Calu3 (cell line): ENCODE data around the gene POLN. TPM values are rescaled to one million over a fixed set of nuclear protein-coding genes. Genes with fewer than 3 reads are reported as not detected.

Experiments
- BruUV-seq: library from RNA; stranded (reverse); fragments of 400-500 nt; replicated peaks from 2 replicates; lab custom pipeline; 2021; lab: Mats Ljungman, UMichigan
- CTCF ChIA-PET: fragments of 300-600 bp; sonication (Branson Sonifier 250); formaldehyde crosslinking; loops from one replicate; lab custom pipeline; 2022; ENCODE audit warnings: antibody characterized with exemption; lab: Charles Lee
- DNase-seq: peaks from one replicate; pipeline ENCODE4 v3.0.0; 2022
- H3K27ac Mint-ChIP-seq: one replicate; pipeline ENCODE4 v1.8.0; 2022; ENCODE audit warnings: mixed read lengths; ENCODE audit not compliant: unreplicated experiment
- H3K27me3 Mint-ChIP-seq: one replicate; pipeline ENCODE4 v1.8.0; 2022; ENCODE audit warnings: mixed read lengths; ENCODE audit not compliant: unreplicated experiment
- H3K36me3 Mint-ChIP-seq: one replicate; pipeline ENCODE4 v1.8.0; 2022; ENCODE audit warnings: mild to moderate bottlenecking, moderate library complexity, mixed read lengths; ENCODE audit not compliant: insufficient read depth, unreplicated experiment
- H3K4me1 Mint-ChIP-seq: one replicate; pipeline ENCODE4 v1.8.0; 2022; ENCODE audit warnings: mild to moderate bottlenecking, low read depth, mixed read lengths; ENCODE audit not compliant: unreplicated experiment
- H3K4me3 Mint-ChIP-seq: one replicate; pipeline ENCODE4 v1.8.0; 2022; ENCODE audit warnings: mild to moderate bottlenecking, low read depth, moderate library complexity, mixed read lengths; ENCODE audit not compliant: unreplicated experiment
- H3K9me3 Mint-ChIP-seq: one replicate; pipeline ENCODE4 v1.8.0; 2022; ENCODE audit warnings: low read depth, mixed read lengths; ENCODE audit not compliant: unreplicated experiment
- intact Hi-C: fragments of 100-400 bp; cut with micrococcal nuclease; formaldehyde crosslinking; loops from one replicate; pipeline ENCODE4 v1.10.0; 2022; ENCODE audit not compliant: unreplicated experiment
- total RNA-seq: library from RNA; stranded (reverse); gene quantifications from 2 replicates; pipeline ENCODE4 v1.2.3, GENCODE V29; 2022
- TF ChIP-seq, protein P1 (sequence below): fragments of 200-600 bp; IDR thresholded peaks from one replicate; pipeline ENCODE4 v1.8.0; 2022; ENCODE audit warnings: antibody characterized with exemption; ENCODE audit not compliant: unreplicated experiment

Gene POLN
- total RNA-seq, 1 experiment from 2014 or later, result 4.1 TPM

DNA sequence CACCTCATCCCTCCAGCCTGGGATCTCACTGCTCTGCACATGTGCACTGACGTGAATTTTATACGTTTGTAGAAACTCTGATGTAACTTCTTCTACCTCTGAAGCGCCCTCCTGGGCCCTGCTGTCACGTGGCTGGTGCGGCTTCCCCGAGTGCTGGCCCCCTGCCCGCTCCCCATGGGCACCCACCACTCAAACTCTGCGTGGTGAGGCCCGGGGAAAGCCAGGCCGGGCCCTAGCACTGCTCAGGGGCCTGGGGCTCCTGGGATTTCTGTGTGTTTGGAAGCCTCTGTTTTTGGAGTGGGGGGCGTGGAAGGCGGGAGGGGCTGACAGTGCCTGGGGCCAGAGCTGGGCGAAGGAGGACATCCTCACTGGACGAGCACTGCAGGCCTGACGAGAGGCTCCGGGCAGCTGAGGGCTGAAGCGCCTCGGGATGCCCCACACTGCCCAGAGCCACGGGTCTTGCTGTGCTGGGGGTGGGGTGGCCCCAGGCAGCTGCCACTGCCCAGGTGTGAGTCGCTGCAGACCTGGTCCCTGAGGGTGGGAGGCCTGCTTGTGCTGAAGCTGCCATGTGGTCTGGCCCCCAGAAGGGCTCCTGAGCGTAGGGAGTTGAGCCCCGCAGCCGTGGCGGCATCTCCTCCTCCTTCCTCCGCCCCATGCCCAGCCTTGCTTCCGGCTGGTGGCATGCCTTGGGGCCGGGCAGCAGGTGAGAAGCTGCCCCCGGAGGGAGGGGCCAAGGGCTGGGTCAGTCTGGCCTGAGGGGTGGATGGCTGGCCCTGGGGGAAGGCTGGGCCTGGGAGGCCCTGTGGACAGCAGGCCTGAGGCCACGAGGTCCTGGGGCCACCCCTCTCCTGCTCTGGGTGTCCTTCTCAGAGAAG lies 175.1 kb downstream of the POLN start:
- CTCF ChIA-PET, result no interaction called here
- H3K36me3 Mint-ChIP-seq, result peaks cover 4% of the 10 kb centered on the region
- no peak for DNase-seq
- intact Hi-C loops, result no loop called here
- TF ChIP-seq, protein P1, sequence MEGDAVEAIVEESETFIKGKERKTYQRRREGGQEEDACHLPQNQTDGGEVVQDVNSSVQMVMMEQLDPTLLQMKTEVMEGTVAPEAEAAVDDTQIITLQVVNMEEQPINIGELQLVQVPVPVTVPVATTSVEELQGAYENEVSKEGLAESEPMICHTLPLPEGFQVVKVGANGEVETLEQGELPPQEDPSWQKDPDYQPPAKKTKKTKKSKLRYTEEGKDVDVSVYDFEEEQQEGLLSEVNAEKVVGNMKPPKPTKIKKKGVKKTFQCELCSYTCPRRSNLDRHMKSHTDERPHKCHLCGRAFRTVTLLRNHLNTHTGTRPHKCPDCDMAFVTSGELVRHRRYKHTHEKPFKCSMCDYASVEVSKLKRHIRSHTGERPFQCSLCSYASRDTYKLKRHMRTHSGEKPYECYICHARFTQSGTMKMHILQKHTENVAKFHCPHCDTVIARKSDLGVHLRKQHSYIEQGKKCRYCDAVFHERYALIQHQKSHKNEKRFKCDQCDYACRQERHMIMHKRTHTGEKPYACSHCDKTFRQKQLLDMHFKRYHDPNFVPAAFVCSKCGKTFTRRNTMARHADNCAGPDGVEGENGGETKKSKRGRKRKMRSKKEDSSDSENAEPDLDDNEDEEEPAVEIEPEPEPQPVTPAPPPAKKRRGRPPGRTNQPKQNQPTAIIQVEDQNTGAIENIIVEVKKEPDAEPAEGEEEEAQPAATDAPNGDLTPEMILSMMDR, result no peak
- no TSS peak for BruUV-seq
- H3K9me3 Mint-ChIP-seq, result no peaks in the 10 kb centered on the region
- no peak overlapping the region for H3K4me3 Mint-ChIP-seq
- no peak overlapping the region for H3K27ac Mint-ChIP-seq
- no peaks in the 10 kb centered on the region for H3K4me1 Mint-ChIP-seq
- H3K27me3 Mint-ChIP-seq, result no peaks in the 10 kb centered on the region

DNA sequence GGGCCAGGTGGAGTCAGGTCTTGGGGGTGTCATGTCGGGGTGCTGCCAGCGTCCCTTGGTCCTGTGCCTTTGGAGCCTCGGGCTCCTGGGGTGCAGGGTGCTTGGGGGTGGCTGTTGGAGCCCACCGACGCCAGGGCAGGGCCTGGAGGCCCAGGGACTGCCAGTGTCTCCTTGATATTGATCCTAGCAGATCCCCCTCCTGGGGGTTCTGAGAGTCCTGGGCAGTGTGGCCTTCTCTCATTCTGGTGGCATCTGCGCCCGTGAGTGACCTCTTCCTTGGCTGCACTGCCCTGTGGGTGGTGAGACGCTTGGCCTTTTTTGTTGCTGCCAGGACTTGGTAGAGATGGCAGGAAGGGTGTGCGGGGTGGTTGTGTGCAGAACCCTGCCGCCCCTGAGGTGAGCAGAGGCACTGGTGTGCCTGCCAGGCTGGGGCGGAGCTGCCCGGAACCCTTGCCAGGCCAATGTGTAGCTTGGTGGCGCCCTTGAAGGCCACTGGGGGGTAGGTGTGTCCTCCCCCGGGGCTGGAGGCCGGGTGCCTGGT lies 175.8 kb downstream of the POLN start:
- DNase-seq, result no peak
- Mint-ChIP-seq H3K4me1 (no peaks in the 10 kb centered on the region), H3K4me3 (no peak overlapping the region), H3K36me3 (peaks cover 4% of the 10 kb centered on the region), H3K9me3 (no peaks in the 10 kb centered on the region), H3K27me3 (no peaks in the 10 kb centered on the region), H3K27ac (no peak overlapping the region)
- CTCF ChIA-PET, result no interaction called here
- TF ChIP-seq, protein P1, result no peak
- BruUV-seq, result no TSS peak
- intact Hi-C loops, result no loop called here

DNA sequence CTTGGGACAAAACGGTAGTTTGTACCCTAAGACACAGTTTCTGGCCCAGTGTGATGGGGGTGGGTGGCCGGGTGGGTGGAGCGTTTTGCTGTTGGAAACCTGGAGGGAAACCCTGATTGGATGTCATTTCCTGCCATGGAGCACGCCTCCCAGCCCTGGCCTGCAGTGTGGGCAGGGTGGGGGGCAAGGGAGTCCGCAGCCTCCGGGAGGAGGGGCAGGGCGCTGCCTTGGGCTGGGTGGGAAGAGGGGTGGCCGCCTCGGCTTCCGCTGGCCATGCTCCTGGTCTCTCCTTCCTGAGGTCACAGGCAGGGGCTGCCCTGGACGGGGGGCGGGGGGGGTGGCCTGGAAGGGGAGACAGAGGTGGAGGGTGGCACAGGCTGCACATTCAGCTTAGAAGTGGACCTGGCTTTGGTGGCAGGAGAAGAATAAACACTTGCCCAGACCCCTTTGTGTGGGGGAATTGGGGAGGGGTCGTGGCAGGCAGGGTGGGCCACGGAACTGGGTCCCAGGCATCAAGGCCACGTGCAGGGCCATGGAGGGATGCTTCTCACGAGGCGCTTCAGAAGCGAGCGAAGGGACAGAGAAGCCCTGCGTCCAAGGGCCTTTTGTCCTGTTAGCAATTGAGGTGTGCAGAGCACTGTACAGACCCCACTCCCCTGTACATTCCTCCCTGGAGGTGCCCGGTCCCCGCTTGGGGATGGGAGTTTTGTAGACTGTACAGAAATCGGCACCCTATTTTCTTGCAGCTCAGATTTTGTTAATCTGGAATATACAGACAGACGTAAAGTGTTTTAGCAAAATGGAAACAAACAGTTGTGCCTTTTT lies 176.6 kb downstream of the POLN start:
- no peaks in the 10 kb centered on the region for H3K4me1 Mint-ChIP-seq
- BruUV-seq, result no TSS peak

More for the DNA sequence above, 176.6 kb downstream of the POLN start:
- Mint-ChIP-seq H3K9me3 (no peaks in the 10 kb centered on the region), H3K27ac (no peak overlapping the region), H3K4me3 (peak overlapping the region; percentile 72), H3K27me3 (no peaks in the 10 kb centered on the region), H3K36me3 (peaks cover 4% of the 10 kb centered on the region)
- TF ChIP-seq, protein P1, result no peak
- CTCF ChIA-PET, result no interaction called here
- intact Hi-C loops, result no loop called here
- DNase-seq, result no peak
